Fibroblast of lung (primary cell): ENCODE data around the gene ST6GALNAC4.

Experiments used
- EZH2 ChIP-seq: IDR thresholded peaks from 2 replicates; pipeline ENCODE4 v1.5.1; 2012; ENCODE audit warnings: low read length, control low read depth, mild to moderate bottlenecking; ENCODE audit errors: missing control alignments
- TF ChIP-seq, protein P1 (sequence below), 2 donors: IDR thresholded peaks in 1 of 2; conservative IDR thresholded peaks in 1 of 2; 1 replicate in 1 of 2; 2 replicates in 1 of 2; pipeline ENCODE4 v1.5.1; 2011 to 2012; ENCODE audit warnings: low read length in 2 of 2, control low read depth in 1 of 2, inconsistent platforms in 1 of 2, low read depth in 1 of 2, mild to moderate bottlenecking in 1 of 2

DNA sequence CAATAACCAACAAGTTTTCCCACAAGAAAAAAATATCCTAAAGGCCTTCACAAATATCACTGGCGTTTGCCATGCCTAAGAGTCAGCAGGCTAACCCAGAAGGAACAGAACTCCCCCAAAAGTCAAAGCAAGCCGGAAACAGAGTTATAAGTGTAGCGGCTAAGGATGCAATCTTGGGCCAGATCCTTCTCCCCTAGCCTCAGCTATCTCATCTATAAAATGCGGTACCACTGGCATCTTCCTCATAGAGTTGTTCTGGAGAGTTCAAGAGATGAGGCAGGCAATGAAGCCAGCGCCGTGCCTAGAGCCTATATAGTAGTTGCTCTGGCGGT is 20.2 kb upstream of the ST6GALNAC4 start:
- TF ChIP-seq EZH2 = no peak
- TF ChIP-seq, protein P1, sequence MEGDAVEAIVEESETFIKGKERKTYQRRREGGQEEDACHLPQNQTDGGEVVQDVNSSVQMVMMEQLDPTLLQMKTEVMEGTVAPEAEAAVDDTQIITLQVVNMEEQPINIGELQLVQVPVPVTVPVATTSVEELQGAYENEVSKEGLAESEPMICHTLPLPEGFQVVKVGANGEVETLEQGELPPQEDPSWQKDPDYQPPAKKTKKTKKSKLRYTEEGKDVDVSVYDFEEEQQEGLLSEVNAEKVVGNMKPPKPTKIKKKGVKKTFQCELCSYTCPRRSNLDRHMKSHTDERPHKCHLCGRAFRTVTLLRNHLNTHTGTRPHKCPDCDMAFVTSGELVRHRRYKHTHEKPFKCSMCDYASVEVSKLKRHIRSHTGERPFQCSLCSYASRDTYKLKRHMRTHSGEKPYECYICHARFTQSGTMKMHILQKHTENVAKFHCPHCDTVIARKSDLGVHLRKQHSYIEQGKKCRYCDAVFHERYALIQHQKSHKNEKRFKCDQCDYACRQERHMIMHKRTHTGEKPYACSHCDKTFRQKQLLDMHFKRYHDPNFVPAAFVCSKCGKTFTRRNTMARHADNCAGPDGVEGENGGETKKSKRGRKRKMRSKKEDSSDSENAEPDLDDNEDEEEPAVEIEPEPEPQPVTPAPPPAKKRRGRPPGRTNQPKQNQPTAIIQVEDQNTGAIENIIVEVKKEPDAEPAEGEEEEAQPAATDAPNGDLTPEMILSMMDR (conservative IDR thresholded peaks at IDR 0.05 in 1 of 2, IDR thresholded peaks at IDR 0.05 in 1 of 2; ENCODE audit: low read depth in 1 of 2, low read length in 2 of 2) = no peak
